ENCODE results near the gene PPM1M.

PPM1M gene

DNA sequence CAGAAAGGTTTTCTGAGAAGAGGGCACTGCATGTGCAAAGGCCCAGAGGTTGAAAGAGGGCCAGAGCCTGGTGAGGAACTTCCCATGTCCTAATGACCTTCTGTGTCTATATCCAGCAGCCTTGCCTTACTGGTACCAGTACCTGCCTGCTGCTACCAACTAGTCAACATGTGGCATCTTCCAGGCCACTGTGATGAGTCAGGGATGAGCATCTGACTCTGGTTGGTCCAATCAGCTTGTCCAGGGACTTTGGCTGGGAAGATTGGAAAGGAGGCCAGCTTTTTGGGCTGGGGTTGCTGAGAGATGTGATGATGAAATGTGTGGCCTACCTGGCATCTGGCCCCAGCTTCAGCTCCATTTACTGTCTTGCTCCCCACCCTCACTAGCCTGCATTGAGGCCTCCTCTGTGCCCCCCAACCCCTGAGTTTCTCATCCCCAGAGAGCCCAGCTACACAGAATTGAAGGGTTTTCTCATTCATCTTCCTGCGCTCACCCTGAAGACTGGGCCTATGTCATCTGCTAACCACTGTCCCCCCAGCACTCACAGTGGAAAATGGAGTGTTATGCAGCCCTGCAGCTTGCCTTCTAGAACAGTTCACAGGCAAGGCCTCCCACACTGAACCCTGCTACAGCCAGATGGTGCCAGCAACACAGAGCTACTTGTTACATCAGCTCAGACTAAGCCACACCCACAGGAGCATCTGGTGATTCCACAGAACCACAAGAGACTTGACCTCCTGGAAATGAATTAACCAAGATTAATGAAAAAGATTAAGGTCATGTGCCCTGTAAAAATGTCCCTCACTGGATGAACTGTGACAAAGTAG lies 5.3 kb upstream of the PPM1M start:
- H3K27me3 ChIP-seq = no peaks in the 10 kb centered on the region
- H3K36me3 ChIP-seq = peaks cover 7% of the 10 kb centered on the region
- TF ChIP-seq, protein P1, sequence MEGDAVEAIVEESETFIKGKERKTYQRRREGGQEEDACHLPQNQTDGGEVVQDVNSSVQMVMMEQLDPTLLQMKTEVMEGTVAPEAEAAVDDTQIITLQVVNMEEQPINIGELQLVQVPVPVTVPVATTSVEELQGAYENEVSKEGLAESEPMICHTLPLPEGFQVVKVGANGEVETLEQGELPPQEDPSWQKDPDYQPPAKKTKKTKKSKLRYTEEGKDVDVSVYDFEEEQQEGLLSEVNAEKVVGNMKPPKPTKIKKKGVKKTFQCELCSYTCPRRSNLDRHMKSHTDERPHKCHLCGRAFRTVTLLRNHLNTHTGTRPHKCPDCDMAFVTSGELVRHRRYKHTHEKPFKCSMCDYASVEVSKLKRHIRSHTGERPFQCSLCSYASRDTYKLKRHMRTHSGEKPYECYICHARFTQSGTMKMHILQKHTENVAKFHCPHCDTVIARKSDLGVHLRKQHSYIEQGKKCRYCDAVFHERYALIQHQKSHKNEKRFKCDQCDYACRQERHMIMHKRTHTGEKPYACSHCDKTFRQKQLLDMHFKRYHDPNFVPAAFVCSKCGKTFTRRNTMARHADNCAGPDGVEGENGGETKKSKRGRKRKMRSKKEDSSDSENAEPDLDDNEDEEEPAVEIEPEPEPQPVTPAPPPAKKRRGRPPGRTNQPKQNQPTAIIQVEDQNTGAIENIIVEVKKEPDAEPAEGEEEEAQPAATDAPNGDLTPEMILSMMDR (IDR thresholded peaks at IDR 0.05) = no peak
- peaks cover 65 to 71% of the 10 kb centered on the region in 2 experiments for H3K4me1 ChIP-seq (ENCODE audit: control insufficient read depth in 1 of 2, insufficient read depth in 1 of 2, low read depth in 1 of 2, low read length in 1 of 2)
- peak overlapping the region; percentile 93 to 100 for H3K4me3 ChIP-seq (ENCODE audit: low read depth in 1 of 2, low read length in 1 of 2)
- H3K9me3 ChIP-seq = no peaks in the 10 kb centered on the region
- peak overlapping the region; percentile 97 for H3K27ac ChIP-seq

DNA sequence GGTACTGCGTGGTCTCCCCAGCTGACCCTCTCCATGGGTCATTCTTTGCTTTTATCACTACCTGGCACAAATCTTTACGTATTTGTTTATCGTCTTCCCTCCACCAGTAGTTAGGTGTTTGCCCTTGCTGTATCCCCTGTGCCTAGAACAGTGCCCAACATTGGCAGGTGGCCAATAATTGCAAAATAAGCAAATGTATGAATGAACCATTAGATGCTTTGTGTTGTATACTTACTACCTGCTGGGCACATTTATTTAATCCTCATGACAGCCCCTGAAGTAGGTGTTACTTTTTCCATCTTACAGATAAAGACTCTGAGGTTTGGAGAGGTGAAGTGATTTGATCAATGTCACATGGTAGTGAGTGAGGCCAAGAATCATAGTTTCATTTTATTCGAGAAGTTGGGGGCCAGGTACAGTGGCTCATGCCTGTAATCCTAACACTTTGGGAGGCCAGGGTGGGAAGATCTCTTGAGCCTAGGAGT lies 4.6 kb upstream of the PPM1M start:
- Histone ChIP-seq H3K27me3 (no peaks in the 10 kb centered on the region), H3K27ac (peak overlapping the region; percentile 97), H3K4me3 (ENCODE audit: low read depth in 1 of 2, low read length in 1 of 2) (no peak overlapping the region), H3K36me3 (peaks cover under 1% of the 10 kb centered on the region), H3K9me3 (no peaks in the 10 kb centered on the region), H3K4me1 (ENCODE audit: control insufficient read depth in 1 of 2, insufficient read depth in 1 of 2, low read depth in 1 of 2, low read length in 1 of 2) (peaks cover 62 to 68% of the 10 kb centered on the region in 2 experiments)
- TF ChIP-seq, protein P1 (IDR thresholded peaks at IDR 0.05) = no peak

DNA sequence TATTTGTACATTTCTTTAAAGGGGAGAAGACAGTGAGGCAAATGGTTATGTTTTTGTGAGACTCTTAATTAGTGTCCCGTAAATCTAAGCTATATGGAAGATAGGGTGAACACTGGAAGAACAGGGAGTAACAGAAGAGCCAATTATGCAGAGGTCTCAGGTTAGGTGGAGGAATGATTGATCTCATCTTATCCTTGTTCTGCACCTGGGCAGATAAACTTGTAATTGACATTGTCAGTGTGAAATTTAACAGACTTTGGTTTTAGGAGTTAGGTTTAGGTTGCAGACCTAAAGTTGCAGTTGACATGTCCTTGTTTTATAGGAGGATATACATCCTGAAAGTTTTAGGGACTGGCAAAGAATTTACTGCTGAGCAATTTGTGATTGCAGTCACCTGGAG lies 3.5 kb upstream of the PPM1M start:
- H3K27ac ChIP-seq = no peak overlapping the region
- TF ChIP-seq, protein P1 (IDR thresholded peaks at IDR 0.05) = no peak
- no peak overlapping the region for H3K4me3 ChIP-seq (ENCODE audit: low read depth in 1 of 2, low read length in 1 of 2)
- no peaks in the 10 kb centered on the region for H3K9me3 ChIP-seq
- no peaks in the 10 kb centered on the region for H3K27me3 ChIP-seq
- H3K36me3 ChIP-seq = no peaks in the 10 kb centered on the region
- H3K4me1 ChIP-seq (ENCODE audit: control insufficient read depth in 1 of 2, insufficient read depth in 1 of 2, low read depth in 1 of 2, low read length in 1 of 2) = peaks cover 63 to 68% of the 10 kb centered on the region in 2 experiments

DNA sequence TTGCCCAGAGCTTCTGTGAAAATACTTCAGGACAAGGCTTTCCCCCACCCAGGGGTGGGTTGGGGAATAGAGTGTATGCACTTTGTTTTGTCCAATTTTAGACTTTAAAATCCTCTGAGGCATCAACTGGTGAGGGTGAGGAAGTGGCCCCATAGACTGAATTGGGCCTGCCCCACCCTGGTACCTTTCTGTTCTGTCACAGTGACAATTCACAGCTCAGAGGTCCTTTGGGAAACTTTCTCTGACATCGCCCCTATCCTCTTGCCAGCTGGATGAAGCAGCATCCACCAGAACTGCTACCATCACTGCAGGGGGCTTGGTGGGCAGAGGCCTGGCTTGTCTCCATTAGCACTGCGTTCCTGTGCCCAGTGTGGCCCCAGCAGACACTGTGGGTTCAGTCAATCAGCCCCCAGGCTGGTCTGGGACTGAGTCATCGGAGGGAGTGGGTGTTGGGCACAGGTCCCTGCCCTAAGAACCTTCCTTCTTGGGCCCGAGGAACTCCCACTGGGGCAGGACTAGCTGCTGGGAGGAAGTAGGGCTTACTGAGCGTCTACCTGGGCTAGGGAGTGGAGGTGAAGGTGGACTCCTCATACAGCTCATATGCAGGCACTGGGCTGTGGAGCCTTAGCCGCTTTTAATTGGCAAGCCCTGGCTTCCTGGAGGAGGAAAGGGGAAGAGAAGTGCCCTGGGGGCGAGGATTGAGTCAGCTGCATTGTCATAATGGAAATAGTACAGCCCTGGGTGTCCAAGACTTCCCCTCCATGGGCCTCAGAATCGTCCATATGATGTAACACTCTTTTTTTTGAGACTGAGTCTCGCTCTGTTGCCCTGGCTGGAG lies 1.5 kb upstream of the PPM1M start:
- no peaks in the 10 kb centered on the region for H3K9me3 ChIP-seq
- peaks cover 16% of the 10 kb centered on the region for H3K36me3 ChIP-seq
- peak overlapping the region; percentile 98 for H3K27ac ChIP-seq
- TF ChIP-seq, protein P1 (IDR thresholded peaks at IDR 0.05) = no peak
- peaks cover 65 to 69% of the 10 kb centered on the region in 2 experiments for H3K4me1 ChIP-seq (ENCODE audit: control insufficient read depth in 1 of 2, insufficient read depth in 1 of 2, low read depth in 1 of 2, low read length in 1 of 2)
- peak overlapping the region; percentile 72 to 94 for H3K4me3 ChIP-seq (ENCODE audit: low read depth in 1 of 2, low read length in 1 of 2)
- no peaks in the 10 kb centered on the region for H3K27me3 ChIP-seq

DNA sequence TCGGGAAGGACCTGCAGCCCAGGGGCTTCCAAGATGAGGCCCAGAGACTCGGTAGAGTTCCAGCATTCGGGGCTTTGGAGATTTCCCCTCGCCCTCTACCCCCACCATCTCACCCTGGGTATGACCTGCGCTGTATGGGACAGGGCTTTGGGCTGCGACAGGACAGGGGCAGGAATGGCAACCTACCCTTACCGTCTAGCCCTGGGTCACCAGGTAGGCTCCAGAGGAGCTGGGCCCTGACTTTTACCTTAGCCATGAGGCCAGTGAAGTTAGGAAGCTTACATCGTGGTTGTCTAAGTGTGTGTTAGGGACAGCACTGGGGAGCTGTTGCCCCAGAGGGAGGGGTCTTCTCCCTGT lies 683 bp downstream of the PPM1M start:
- Histone ChIP-seq H3K4me3 (ENCODE audit: low read depth in 1 of 2, low read length in 1 of 2) (peak overlapping the region; percentile 81 to 94), H3K27ac (peak overlapping the region; percentile 98), H3K4me1 (ENCODE audit: control insufficient read depth in 1 of 2, insufficient read depth in 1 of 2, low read depth in 1 of 2, low read length in 1 of 2) (peaks cover 53 to 58% of the 10 kb centered on the region in 2 experiments), H3K27me3 (no peaks in the 10 kb centered on the region), H3K9me3 (no peaks in the 10 kb centered on the region), H3K36me3 (peaks cover 38% of the 10 kb centered on the region)
- TF ChIP-seq, protein P1 (IDR thresholded peaks at IDR 0.05) = no peak

Data from neutrophil (primary cell).